Ovary (tissue), 3 donors: ENCODE results near the gene EPHB1.

Experiments used
- EP300 ChIP-seq: sonication (generic); formaldehyde crosslinking; IDR thresholded peaks from one replicate; pipeline ENCODE4 v1.6.1; 2017; ENCODE audit warnings: antibody characterized with exemption
- POLR2A ChIP-seq: fragments of 450-650 bp; IDR thresholded peaks from one replicate; pipeline ENCODE4 v1.6.1; 2017; ENCODE audit warnings: antibody characterized with exemption, mild to moderate bottlenecking, moderate library complexity
- TF ChIP-seq, protein P1 (sequence below), 3 donors: fragments of 450-650 bp in 2 of 3; fragments of 200-600 bp in 1 of 3; IDR thresholded peaks; one replicate each; pipeline versions ENCODE4 v1.5.1 to v1.8.0; 2016 to 2022; ENCODE audit warnings: antibody characterized with exemption in 3 of 3, mild to moderate bottlenecking in 1 of 3
- donor health status: DM: no; HTN: no; CAD: no.

DNA sequence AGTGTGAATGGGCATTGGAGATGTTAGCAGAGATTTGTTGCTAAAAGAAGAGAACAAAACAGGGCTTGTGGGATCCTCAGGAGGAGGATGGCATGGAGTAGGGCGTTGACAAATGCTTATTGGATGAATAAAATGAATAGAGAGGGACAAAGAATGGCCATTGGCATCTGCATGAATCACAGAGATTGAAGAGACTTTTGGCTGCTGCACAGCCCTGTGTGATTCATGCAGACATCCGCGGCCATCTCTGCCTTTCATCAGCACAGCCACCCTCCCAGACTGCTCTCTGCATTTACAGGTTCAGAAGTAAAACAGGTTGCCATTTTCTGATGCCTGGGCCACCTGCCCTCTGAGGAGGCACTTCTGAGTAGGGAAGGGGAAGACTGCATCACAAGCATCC is 397.9 kb downstream of the EPHB1 start:
- TF ChIP-seq, protein P1, sequence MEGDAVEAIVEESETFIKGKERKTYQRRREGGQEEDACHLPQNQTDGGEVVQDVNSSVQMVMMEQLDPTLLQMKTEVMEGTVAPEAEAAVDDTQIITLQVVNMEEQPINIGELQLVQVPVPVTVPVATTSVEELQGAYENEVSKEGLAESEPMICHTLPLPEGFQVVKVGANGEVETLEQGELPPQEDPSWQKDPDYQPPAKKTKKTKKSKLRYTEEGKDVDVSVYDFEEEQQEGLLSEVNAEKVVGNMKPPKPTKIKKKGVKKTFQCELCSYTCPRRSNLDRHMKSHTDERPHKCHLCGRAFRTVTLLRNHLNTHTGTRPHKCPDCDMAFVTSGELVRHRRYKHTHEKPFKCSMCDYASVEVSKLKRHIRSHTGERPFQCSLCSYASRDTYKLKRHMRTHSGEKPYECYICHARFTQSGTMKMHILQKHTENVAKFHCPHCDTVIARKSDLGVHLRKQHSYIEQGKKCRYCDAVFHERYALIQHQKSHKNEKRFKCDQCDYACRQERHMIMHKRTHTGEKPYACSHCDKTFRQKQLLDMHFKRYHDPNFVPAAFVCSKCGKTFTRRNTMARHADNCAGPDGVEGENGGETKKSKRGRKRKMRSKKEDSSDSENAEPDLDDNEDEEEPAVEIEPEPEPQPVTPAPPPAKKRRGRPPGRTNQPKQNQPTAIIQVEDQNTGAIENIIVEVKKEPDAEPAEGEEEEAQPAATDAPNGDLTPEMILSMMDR (IDR thresholded peaks at IDR 0.05), result no peak
- TF ChIP-seq POLR2A (no peak), EP300 (no peak)
